GM18508 (cell line): ENCODE results near the gene PCDHA1.
"Not testable (repeated sequence)": the region's sequence is repeated elsewhere in the genome, so short reads cannot be mapped to it uniquely, and the experiment has no call there.

Experiments used
- ATAC-seq: cut with Tn5 transposase; IDR thresholded peaks from one replicate; pipeline ENCODE4 v1.9.1; 2021; ENCODE audit warnings: moderate number of reproducible peaks; ENCODE audit not compliant: insufficient read depth, unreplicated experiment

PCDHA1 gene

DNA sequence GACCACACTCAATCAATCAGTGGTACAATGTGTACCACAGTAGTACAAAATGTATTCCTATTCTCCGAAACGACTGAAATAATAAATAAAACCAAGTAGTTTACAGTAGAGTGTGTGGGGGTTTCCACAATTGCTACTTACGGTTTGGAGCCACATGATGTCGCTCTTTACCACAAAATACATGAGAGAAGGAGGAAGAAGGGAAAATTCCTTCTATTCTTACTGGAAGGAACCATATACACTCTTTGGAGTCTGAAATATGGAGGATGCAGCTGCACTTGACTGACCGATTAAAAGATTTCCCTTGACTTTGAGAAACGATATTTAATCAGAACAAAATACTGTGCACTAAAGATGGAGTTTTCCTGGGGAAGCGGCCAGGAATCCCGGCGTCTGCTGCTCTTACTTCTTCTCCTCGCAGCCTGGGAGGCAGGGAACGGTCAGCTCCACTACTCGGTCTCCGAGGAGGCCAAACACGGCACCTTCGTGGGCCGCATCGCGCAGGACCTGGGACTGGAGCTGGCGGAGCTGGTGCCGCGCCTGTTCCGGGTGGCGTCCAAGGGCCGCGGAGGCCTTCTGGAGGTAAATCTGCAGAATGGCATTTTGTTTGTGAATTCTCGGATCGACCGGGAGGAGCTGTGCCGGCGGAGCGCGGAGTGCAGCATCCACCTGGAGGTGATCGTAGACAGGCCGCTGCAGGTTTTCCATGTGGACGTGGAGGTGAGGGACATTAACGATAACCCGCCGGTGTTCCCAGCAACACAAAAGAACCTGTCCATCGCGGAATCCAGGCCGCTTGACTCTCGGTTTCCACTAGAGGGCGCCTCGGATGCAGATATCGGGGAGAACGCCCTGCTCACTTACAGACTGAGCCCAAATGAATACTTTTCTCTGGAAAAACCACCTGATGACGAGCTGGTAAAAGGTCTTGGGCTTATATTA lies 21.2 kb downstream of the PCDHA1 start, which contains the start of gene PCDHA4:
PCDHA4 (plus strand) TSS at position 235 of the 942 bp plus-strand sequence.
- no peak for ATAC-seq

GRCh38 chr5:140808241-140808888 lies 22.4 kb downstream of the PCDHA1 start:
- not testable (repeated sequence) for ATAC-seq

- no peak for ATAC-seq
Observed at GRCh38 chr5:140808889-140809291, 22.9 kb downstream of the PCDHA1 start.

- no peak for ATAC-seq
Observed at GRCh38 chr5:140821375-140822280, 35.7 kb downstream of the PCDHA1 start, which contains the start of gene PCDHA5. TSS of gene PCDHA5 (plus strand) at chr5:140821613.

- ATAC-seq: no peak
Observed at GRCh38 chr5:140822281-140822629, 36.3 kb downstream of the PCDHA1 start.

DNA sequence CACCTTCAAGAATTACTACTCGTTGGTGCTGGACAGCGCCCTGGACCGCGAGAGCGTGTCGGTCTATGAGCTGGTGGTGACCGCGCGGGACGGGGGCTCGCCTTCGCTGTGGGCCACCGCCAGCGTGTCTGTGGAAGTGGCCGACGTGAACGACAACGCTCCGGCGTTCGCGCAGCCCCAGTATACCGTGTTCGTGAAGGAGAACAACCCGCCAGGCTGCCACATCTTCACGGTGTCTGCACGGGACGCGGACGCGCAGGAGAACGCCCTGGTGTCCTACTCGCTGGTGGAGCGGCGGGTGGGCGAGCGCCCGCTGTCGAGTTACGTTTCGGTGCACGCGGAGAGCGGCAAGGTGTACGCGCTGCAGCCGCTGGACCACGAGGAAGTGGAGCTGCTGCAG lies 37.0 kb downstream of the PCDHA1 start:
- ATAC-seq: not testable (repeated sequence)

- no peak for ATAC-seq
Observed at GRCh38 chr5:140823475-140823874, 37.5 kb downstream of the PCDHA1 start.

- ATAC-seq: no peak
Observed at GRCh38 chr5:140827704-140828361, 41.9 kb downstream of the PCDHA1 start, which contains the start of gene PCDHA6. TSS of gene PCDHA6 (plus strand) at chr5:140827960. CDS start at chr5:140828092, 132 bp downstream.

DNA sequence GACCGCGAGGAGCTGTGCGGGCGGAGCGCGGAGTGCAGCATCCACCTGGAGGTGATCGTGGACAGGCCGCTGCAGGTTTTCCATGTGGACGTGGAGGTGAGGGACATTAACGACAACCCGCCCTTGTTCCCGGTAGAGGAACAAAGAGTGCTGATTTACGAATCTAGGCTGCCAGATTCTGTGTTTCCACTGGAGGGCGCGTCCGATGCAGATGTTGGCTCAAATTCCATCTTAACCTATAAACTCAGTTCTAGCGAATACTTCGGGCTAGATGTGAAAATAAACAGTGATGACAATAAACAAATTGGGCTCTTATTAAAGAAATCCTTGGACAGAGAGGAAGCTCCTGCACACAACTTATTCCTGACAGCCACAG lies 42.4 kb downstream of the PCDHA1 start:
- ATAC-seq: no peak

GRCh38 chr5:140829511-140830501 lies 43.9 kb downstream of the PCDHA1 start:
- not testable (repeated sequence) for ATAC-seq

GRCh38 chr5:140833993-140834392 lies 48.1 kb downstream of the PCDHA1 start, which contains the start of gene PCDHA7:
TSS of gene PCDHA7 (plus strand) at chr5:140834269. CDS start at chr5:140834384, 115 bp downstream.
- no peak for ATAC-seq

- not testable (repeated sequence) for ATAC-seq
Observed at GRCh38 chr5:140834439-140835008, 48.6 kb downstream of the PCDHA1 start.

DNA sequence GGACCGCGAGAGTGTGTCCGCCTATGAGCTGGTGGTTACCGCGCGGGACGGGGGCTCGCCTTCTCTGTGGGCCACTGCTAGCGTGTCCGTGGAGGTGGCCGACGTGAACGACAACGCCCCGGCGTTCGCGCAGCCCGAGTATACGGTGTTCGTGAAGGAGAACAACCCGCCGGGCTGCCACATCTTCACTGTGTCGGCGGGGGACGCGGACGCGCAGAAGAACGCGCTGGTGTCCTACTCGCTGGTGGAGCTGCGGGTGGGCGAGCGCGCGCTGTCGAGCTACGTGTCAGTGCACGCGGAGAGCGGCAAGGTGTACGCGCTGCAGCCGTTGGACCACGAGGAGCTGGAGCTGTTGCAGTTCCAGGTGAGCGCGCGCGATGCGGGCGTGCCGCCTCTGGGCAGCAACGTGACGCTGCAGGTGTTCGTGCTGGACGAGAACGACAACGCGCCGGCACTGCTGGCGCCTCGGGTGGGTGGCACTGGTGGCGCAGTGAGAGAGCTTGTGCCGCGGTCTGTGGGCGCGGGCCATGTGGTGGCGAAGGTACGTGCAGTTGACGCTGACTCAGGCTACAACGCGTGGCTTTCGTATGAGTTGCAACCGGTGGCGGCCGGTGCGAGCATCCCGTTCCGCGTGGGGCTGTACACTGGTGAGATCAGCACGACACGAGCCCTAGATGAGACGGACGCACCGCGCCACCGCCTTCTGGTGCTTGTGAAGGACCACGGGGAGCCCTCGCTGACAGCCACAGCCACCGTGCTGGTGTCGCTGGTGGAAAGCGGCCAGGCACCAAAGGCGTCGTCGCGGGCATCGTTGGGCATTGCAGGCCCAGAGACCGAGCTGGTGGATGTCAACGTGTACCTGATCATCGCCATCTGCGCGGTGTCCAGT lies 49.9 kb downstream of the PCDHA1 start:
- ATAC-seq: no peak

- no peak for ATAC-seq
Observed at GRCh38 chr5:140840978-140841962, 55.3 kb downstream of the PCDHA1 start, which contains the start of gene PCDHA8. TSS of gene PCDHA8 (plus strand) at chr5:140841187. CDS start at chr5:140841322, 135 bp downstream.

DNA sequence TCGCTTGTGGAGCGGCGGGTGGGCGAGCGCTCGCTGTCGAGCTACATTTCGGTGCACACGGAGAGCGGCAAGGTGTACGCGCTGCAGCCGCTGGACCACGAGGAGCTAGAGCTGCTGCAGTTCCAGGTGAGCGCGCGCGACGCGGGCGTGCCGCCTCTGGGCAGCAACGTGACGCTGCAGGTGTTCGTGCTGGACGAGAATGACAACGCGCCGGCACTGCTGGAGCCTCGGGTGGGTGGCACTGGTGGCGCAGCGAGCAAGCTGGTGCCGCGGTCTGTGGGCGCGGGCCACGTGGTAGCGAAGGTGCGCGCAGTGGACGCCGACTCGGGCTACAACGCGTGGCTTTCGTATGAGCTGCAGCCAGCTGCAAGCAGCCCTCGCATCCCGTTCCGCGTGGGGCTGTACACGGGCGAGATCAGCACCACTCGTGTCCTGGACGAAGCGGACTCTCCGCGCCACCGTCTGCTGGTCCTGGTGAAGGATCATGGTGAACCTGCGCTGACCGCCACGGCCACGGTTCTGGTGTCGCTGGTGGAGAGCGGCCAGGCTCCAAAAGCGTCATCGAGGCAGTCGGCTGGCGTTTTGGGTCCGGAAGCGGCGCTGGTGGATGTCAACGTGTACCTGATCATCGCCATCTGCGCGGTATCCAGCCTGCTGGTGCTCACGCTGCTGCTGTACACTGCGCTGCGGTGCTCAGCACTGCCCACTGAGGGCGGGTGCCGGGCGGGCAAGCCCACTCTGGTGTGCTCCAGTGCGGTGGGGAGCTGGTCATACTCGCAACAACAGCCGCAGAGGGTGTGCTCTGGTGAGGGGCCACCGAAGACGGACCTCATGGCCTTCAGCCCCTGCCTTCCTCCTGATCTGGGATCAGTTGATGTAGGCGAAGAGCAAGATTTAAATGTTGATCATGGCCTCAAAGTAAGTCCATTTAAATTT lies 57.1 kb downstream of the PCDHA1 start:
- ATAC-seq: no peak
